PC-3 (cell line): ENCODE results near the gene ZNF423. TPM values are rescaled to one million over a fixed set of nuclear protein-coding genes. Genes with fewer than 3 reads are reported as not detected.

Experiments used
- ATAC-seq: fragments of 200-7000 bp; cut with Tn5 transposase; 2 replicates; pipeline ENCODE4 v1.9.1; 2020; ENCODE audit warnings: mild to moderate bottlenecking, moderate library complexity
- BruUV-seq: library from RNA; stranded (reverse); fragments of 400-500 nt; replicated peaks from 2 replicates; lab custom pipeline; 2021; lab: Mats Ljungman, UMichigan
- CTCF ChIA-PET: fragments of 300-600 bp; sonication (Branson Sonifier 250); formaldehyde crosslinking; loops from one replicate; lab custom pipeline; 2022; ENCODE audit warnings: antibody characterized with exemption; lab: Charles Lee
- POLR2A ChIA-PET: fragments of 300-600 bp; sonication (Branson Sonifier 250); formaldehyde crosslinking; loops from one replicate; lab custom pipeline; 2022; ENCODE audit warnings: antibody characterized with exemption; ENCODE audit not compliant: unreplicated experiment; lab: Charles Lee
- DNase-seq: peaks from one replicate; pipeline ENCODE4 v3.0.0-alpha.2; 2015
- H2AFZ ChIP-seq: fragments of 300-600 bp; sonication (generic); 2 replicates; pipeline ENCODE4 v1.6.0; 2016; ENCODE audit warnings: antibody characterized with exemption, low read length
- H3F3A ChIP-seq: fragments of 300-600 bp; sonication (generic); one replicate; pipeline ENCODE4 v1.6.0; 2017; ENCODE audit warnings: antibody characterized with exemption, low read length, control low read depth, mild to moderate bottlenecking; ENCODE audit not compliant: unreplicated experiment
- H3K27ac ChIP-seq: fragments of 300-600 bp; sonication (generic); 2 replicates; pipeline ENCODE4 v1.5.1; 2016; ENCODE audit warnings: mild to moderate bottlenecking, low read length
- H3K27me3 ChIP-seq: fragments of 300-600 bp; sonication (generic); 2 replicates; pipeline ENCODE4 v1.6.1; 2016; ENCODE audit warnings: low read length, mixed read lengths
- H3K36me3 ChIP-seq: fragments of 300-600 bp; sonication (generic); 2 replicates; pipeline ENCODE4 v1.6.1; 2016; ENCODE audit warnings: low read depth, mixed run types, low read length, mixed read lengths
- H3K4me1 ChIP-seq: fragments of 300-600 bp; sonication (generic); 2 replicates; pipeline ENCODE4 v1.5.1; 2016; ENCODE audit warnings: low read length; ENCODE audit not compliant: insufficient read depth
- H3K4me2 ChIP-seq: fragments of 300-600 bp; sonication (generic); 2 replicates; pipeline ENCODE4 v1.6.0; 2016; ENCODE audit warnings: low read length
- H3K4me3 ChIP-seq: fragments of 300-600 bp; sonication (generic); 2 replicates; pipeline ENCODE4 v1.5.1; 2016; ENCODE audit warnings: mild to moderate bottlenecking, low read length, mixed read lengths
- H3K79me2 ChIP-seq: fragments of 300-600 bp; sonication (generic); 2 replicates; pipeline ENCODE4 v1.6.1; 2017; ENCODE audit warnings: low read length, mixed read lengths
- H3K9ac ChIP-seq: fragments of 300-600 bp; sonication (generic); 2 replicates; pipeline ENCODE4 v1.6.0; 2016; ENCODE audit warnings: mild to moderate bottlenecking, low read length
- H3K9me2 ChIP-seq: fragments of 300-600 bp; sonication (generic); replicated peaks from 2 replicates; pipeline ENCODE4 v1.6.1; 2016; ENCODE audit warnings: mixed run types, low read length, mixed read lengths
- H3K9me3 ChIP-seq: fragments of 300-600 bp; sonication (generic); 2 replicates; pipeline ENCODE4 v1.6.1; 2016; ENCODE audit warnings: low read length, mixed read lengths
- H4K20me1 ChIP-seq: fragments of 300-600 bp; sonication (generic); 2 replicates; pipeline ENCODE4 v1.6.1; 2016; ENCODE audit warnings: low read length, mixed read lengths
- EZH2 ChIP-seq: fragments of 300-600 bp; sonication (generic); IDR thresholded peaks from one replicate; pipeline ENCODE4 v1.6.1; 2017; ENCODE audit warnings: antibody characterized with exemption, mild to moderate bottlenecking, low read length; ENCODE audit not compliant: unreplicated experiment
- EZH2phosphoT487 ChIP-seq: fragments of 300-600 bp; sonication (generic); IDR thresholded peaks from 2 replicates; pipeline ENCODE4 v1.6.1; 2018; ENCODE audit warnings: mild to moderate bottlenecking, antibody characterized with exemption, low read length, borderline replicate concordance
- intact Hi-C: fragments of 100-400 bp; cut with micrococcal nuclease; formaldehyde crosslinking; loops from 2 replicates; pipeline ENCODE4 v1.9.0; 2023
- total RNA-seq: library from RNA; depleted of rRNA; stranded (reverse); fragments of >200 nt; gene quantifications from 2 replicates; pipeline ENCODE4 v1.2.3, GENCODE V29; 2014
- TF ChIP-seq, protein P1 (sequence below): fragments of 300-600 bp; sonication (generic); conservative IDR thresholded peaks from 2 replicates; pipeline ENCODE4 v1.5.1; 2017; ENCODE audit warnings: antibody characterized with exemption, low read depth, mild to moderate bottlenecking, low read length

Gene ZNF423
- total RNA-seq, 1 experiment from 2014 or later, result not detected

- Histone ChIP-seq H3K4me2 (no peak overlapping the region), H3K79me2 (no peaks in the 10 kb centered on the region), H3K4me3 (no peak overlapping the region), H3K27ac (no peak overlapping the region), H3K9me3 (no peaks in the 10 kb centered on the region), H2AFZ (no peak overlapping the region), H3F3A (no peaks in the 10 kb centered on the region), H3K4me1 (no peaks in the 10 kb centered on the region), H3K27me3 (no peaks in the 10 kb centered on the region), H3K9me2 (no peaks in the 10 kb centered on the region), H3K36me3 (no peaks in the 10 kb centered on the region), H3K9ac (no peak overlapping the region), H4K20me1 (no peaks in the 10 kb centered on the region)
- intact Hi-C loops, result no loop called here
- ChIA-PET CTCF (no interaction called here), POLR2A (no interaction called here)
- BruUV-seq, result no TSS peak
- no peak for DNase-seq
- ATAC-seq, result no peak
- no peak for TF ChIP-seq EZH2phosphoT487
- TF ChIP-seq, protein P1, sequence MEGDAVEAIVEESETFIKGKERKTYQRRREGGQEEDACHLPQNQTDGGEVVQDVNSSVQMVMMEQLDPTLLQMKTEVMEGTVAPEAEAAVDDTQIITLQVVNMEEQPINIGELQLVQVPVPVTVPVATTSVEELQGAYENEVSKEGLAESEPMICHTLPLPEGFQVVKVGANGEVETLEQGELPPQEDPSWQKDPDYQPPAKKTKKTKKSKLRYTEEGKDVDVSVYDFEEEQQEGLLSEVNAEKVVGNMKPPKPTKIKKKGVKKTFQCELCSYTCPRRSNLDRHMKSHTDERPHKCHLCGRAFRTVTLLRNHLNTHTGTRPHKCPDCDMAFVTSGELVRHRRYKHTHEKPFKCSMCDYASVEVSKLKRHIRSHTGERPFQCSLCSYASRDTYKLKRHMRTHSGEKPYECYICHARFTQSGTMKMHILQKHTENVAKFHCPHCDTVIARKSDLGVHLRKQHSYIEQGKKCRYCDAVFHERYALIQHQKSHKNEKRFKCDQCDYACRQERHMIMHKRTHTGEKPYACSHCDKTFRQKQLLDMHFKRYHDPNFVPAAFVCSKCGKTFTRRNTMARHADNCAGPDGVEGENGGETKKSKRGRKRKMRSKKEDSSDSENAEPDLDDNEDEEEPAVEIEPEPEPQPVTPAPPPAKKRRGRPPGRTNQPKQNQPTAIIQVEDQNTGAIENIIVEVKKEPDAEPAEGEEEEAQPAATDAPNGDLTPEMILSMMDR, result no peak
- TF ChIP-seq EZH2, result no peak
These were observed 362.1 kb downstream of the ZNF423 start for GRCh38 chr16:49493836-49494235.

- H3K9me3 ChIP-seq, result no peaks in the 10 kb centered on the region
- 0 out of 2 replicates have a peak, but pooled peaks cover 6% of the 10 kb centered on the region for H3K27me3 ChIP-seq
- H3K9me2 ChIP-seq, result no peaks in the 10 kb centered on the region
- ATAC-seq (no peak), DNase-seq (no peak)
- H3F3A ChIP-seq, result no peaks in the 10 kb centered on the region
- H4K20me1 ChIP-seq, result no peaks in the 10 kb centered on the region
- H3K36me3 ChIP-seq, result no peaks in the 10 kb centered on the region
- no peaks in the 10 kb centered on the region for H3K4me1 ChIP-seq
- H3K79me2 ChIP-seq, result no peaks in the 10 kb centered on the region
- H2AFZ ChIP-seq, result no peak overlapping the region
- H3K4me3 ChIP-seq, result no peak overlapping the region
- H3K4me2 ChIP-seq, result no peak overlapping the region
- ChIA-PET POLR2A (no interaction called here), CTCF (no interaction called here)
- BruUV-seq, result no TSS peak
- no peak overlapping the region for H3K9ac ChIP-seq
- intact Hi-C loops, result no loop called here
- TF ChIP-seq EZH2, result no peak
- TF ChIP-seq, protein P1, result no peak
- no peak overlapping the region for H3K27ac ChIP-seq
These were observed 362.9 kb downstream of the ZNF423 start for GRCh38 chr16:49492896-49493626.
